ENCODE results near the gene SPOCK3. TPM values are rescaled to one million over a fixed set of nuclear protein-coding genes. Genes with fewer than 3 reads are reported as not detected.

The SPOCK3 gene
- total and polyA plus RNA-seq, 2 of the 13 experiments (the other 11 are each of a cell fraction or from before 2014, with no cell fraction given) = not detected

GRCh38 chr4:167196344-167197012, 37.8 kb downstream of the SPOCK3 start (continued):
- TF ChIP-seq, protein P1, sequence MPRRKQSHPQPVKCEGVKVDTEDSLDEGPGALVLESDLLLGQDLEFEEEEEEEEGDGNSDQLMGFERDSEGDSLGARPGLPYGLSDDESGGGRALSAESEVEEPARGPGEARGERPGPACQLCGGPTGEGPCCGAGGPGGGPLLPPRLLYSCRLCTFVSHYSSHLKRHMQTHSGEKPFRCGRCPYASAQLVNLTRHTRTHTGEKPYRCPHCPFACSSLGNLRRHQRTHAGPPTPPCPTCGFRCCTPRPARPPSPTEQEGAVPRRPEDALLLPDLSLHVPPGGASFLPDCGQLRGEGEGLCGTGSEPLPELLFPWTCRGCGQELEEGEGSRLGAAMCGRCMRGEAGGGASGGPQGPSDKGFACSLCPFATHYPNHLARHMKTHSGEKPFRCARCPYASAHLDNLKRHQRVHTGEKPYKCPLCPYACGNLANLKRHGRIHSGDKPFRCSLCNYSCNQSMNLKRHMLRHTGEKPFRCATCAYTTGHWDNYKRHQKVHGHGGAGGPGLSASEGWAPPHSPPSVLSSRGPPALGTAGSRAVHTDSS (CRISPR knock-in tag; conservative IDR thresholded peaks at IDR 0.05) = no peak
- TF ChIP-seq BATF2 (CRISPR knock-in tag; IDR thresholded peaks at IDR 0.05) (no peak), ZNF780A (CRISPR knock-in tag; IDR thresholded peaks at IDR 0.05) (no peak), SKI (IDR thresholded peaks at IDR 0.05; ENCODE audit: partially characterized antibody) (peak; percentile 12), SNAPC2 (CRISPR knock-in tag; IDR thresholded peaks at IDR 0.05) (no peak), KAT8 (CRISPR knock-in tag; IDR thresholded peaks at IDR 0.05) (0 out of 2 replicates have a peak, but pooled peaks have one; percentile 16), MIER2 (CRISPR knock-in tag; IDR thresholded peaks at IDR 0.05) (no peak), XRCC5 (optimal IDR thresholded peaks at IDR 0.05; ENCODE audit: low read length) (no peak), ZNF138 (CRISPR knock-in tag; IDR thresholded peaks at IDR 0.05; ENCODE audit: low read depth) (no peak), TRIM24 (CRISPR knock-in tag; IDR thresholded peaks at IDR 0.05) (no peak), HNF4G (IDR thresholded peaks at IDR 0.05; ENCODE audit: borderline replicate concordance, low read depth, low read length) (no peak), HNF4G (CRISPR knock-in tag; IDR thresholded peaks at IDR 0.05; ENCODE audit: borderline replicate concordance, low read depth) (no peak), ATF1 (CRISPR knock-in tag; IDR thresholded peaks at IDR 0.05) (no peak), SP5 (CRISPR knock-in tag; IDR thresholded peaks at IDR 0.05; ENCODE audit: borderline replicate concordance, low read depth) (no peak), CREM (IDR thresholded peaks at IDR 0.05) (0 out of 2 replicates have a peak, but pooled peaks have one; percentile 24), CREM (CRISPR knock-in tag; IDR thresholded peaks at IDR 0.05) (no peak), FOSL2 (CRISPR knock-in tag; IDR thresholded peaks at IDR 0.05) (peak; percentile 80)
- TF ChIP-seq, protein P2, sequence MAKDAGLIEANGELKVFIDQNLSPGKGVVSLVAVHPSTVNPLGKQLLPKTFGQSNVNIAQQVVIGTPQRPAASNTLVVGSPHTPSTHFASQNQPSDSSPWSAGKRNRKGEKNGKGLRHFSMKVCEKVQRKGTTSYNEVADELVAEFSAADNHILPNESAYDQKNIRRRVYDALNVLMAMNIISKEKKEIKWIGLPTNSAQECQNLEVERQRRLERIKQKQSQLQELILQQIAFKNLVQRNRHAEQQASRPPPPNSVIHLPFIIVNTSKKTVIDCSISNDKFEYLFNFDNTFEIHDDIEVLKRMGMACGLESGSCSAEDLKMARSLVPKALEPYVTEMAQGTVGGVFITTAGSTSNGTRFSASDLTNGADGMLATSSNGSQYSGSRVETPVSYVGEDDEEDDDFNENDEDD (CRISPR knock-in tag; IDR thresholded peaks at IDR 0.05; ENCODE audit: borderline replicate concordance) = no peak
- TF ChIP-seq, protein P3, sequence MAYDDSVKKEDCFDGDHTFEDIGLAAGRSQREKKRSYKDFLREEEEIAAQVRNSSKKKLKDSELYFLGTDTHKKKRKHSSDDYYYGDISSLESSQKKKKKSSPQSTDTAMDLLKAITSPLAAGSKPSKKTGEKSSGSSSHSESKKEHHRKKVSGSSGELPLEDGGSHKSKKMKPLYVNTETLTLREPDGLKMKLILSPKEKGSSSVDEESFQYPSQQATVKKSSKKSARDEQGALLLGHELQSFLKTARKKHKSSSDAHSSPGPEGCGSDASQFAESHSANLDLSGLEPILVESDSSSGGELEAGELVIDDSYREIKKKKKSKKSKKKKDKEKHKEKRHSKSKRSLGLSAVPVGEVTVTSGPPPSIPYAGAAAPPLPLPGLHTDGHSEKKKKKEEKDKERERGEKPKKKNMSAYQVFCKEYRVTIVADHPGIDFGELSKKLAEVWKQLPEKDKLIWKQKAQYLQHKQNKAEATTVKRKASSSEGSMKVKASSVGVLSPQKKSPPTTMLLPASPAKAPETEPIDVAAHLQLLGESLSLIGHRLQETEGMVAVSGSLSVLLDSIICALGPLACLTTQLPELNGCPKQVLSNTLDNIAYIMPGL (CRISPR knock-in tag; IDR thresholded peaks at IDR 0.05; ENCODE audit: borderline replicate concordance in 1 of 2, low read depth in 1 of 2) = no peak
- TF ChIP-seq, protein P4, sequence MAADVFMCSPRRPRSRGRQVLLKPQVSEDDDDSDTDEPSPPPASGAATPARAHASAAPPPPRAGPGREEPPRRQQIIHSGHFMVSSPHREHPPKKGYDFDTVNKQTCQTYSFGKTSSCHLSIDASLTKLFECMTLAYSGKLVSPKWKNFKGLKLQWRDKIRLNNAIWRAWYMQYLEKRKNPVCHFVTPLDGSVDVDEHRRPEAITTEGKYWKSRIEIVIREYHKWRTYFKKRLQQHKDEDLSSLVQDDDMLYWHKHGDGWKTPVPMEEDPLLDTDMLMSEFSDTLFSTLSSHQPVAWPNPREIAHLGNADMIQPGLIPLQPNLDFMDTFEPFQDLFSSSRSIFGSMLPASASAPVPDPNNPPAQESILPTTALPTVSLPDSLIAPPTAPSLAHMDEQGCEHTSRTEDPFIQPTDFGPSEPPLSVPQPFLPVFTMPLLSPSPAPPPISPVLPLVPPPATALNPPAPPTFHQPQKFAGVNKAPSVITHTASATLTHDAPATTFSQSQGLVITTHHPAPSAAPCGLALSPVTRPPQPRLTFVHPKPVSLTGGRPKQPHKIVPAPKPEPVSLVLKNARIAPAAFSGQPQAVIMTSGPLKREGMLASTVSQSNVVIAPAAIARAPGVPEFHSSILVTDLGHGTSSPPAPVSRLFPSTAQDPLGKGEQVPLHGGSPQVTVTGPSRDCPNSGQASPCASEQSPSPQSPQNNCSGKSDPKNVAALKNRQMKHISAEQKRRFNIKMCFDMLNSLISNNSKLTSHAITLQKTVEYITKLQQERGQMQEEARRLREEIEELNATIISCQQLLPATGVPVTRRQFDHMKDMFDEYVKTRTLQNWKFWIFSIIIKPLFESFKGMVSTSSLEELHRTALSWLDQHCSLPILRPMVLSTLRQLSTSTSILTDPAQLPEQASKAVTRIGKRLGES (CRISPR knock-in tag; IDR thresholded peaks at IDR 0.05; ENCODE audit: borderline replicate concordance) = no peak
- TF ChIP-seq, protein P5, sequence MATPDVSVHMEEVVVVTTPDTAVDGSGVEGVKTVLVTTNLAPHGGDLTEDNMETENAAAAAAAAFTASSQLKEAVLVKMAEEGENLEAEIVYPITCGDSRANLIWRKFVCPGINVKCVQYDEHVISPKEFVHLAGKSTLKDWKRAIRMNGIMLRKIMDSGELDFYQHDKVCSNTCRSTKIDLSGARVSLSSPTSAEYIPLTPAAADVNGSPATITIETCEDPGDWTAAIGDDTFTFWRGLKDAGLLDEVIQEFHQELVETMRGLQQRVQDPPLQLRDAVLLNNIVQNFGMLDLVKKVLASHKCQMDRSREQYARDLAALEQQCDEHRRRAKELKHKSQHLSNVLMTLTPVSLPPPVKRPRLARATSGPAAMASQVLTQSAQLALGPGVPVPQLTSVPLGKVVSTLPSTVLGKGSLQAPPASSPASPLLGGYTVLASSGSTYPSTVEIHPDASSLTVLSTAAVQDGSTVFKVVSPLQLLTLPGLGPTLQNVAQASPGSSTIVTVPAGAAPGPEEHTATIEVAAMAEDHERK (CRISPR knock-in tag; IDR thresholded peaks at IDR 0.05; ENCODE audit: low read depth) = no peak
